Measurements from ENCODE around the gene UGT2B17. TPM values are rescaled to one million over a fixed set of nuclear protein-coding genes. Genes with fewer than 3 reads are reported as not detected.
"Not testable (repeated sequence)": the region's sequence is repeated elsewhere in the genome, so short reads cannot be mapped to it uniquely, and the experiment has no call there.

Gene UGT2B17
- polyA plus RNA-seq (2013, experiment 1 of 4): not detected
- polyA plus RNA-seq (2013, experiment 2 of 4): not detected
- polyA plus RNA-seq (2013, experiment 3 of 4): not detected
- not detected for polyA plus RNA-seq (2013, experiment 4 of 4)

DNA sequence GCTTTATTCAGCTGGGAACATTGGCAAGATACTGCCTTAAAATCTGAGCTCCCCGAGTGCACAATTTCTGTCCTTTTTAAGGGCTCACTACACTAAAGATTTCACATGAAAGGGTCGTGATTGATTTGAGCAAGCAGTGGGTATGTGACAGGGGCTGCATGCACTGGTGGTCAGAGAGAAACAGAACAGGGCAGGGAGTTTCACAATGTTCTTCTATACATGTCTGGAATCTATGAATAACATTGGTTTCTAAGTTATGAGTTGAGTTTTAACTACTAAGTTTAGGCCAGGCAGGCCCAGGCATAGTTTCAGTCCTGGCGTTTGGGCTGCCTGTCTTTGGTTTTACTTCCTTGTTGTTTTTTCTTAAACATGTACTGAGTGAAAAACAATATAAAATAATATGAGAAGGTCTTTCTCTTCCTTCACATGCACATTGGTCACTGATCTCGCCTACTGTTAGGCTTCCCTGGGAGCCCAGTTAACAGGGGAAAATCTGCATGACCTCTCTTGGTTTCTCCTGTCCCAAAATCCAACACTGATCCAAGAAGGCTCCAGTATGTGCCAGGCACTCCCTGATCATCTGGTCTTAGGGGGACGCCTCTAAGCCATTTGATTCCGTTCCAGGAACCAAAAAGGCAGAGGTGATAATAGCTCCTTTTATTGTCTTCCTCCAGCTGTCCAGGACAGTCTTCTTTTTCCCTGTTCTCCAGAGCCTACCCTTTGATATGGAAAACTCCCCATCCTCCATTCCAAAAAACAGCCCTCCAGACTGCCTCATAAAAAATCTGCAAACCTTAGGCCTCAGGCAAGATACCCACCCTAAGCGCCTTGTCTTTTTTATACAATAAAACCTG is at the start of gene UGT2B17:
Gene UGT2B17, minus strand, starts transcription at position 51 of the 854 bp plus-strand sequence. CDS start 7,838 bp downstream, outside the sequence.
- no peaks in the 10 kb centered on the region for H3K27me3 ChIP-seq (ENCODE audit: control insufficient read depth, insufficient read depth, low read length, poor library complexity, severe bottlenecking)
- H3K9me3 ChIP-seq (ENCODE audit: control insufficient read depth, low read length): no peaks in the 10 kb centered on the region
- H3K27ac ChIP-seq (ENCODE audit: insufficient read depth, low read depth, low read length, poor library complexity, severe bottlenecking): no peak within 1 kb of the TSS
- H3K4me1 ChIP-seq (ENCODE audit: control insufficient read depth, insufficient read depth, low read length): no peaks in the 10 kb centered on the region
- 74 to 80% methylated on average over 7 of the region's 7 CpGs for WGBS, 2 experiments
- no peaks in the 10 kb centered on the region for H3K36me3 ChIP-seq (ENCODE audit: control insufficient read depth, insufficient read depth, low read length)
- no peak within 1 kb of the TSS for H3K4me3 ChIP-seq (ENCODE audit: insufficient read depth, low read depth, low read length)

GRCh38 chr4:68622731-68623130 is 46.6 kb upstream of the UGT2B17 start:
- not testable (repeated sequence) for H3K27me3 ChIP-seq (ENCODE audit: control insufficient read depth, insufficient read depth, low read length, poor library complexity, severe bottlenecking); H3K9me3 ChIP-seq (ENCODE audit: control insufficient read depth, low read length); H3K4me3 ChIP-seq (ENCODE audit: insufficient read depth, low read depth, low read length); H3K36me3 ChIP-seq (ENCODE audit: control insufficient read depth, insufficient read depth, low read length); H3K4me1 ChIP-seq (ENCODE audit: control insufficient read depth, insufficient read depth, low read length); H3K27ac ChIP-seq (ENCODE audit: insufficient read depth, low read depth, low read length, poor library complexity, severe bottlenecking)
- WGBS, 2 experiments: 89 to 90% methylated on average over 2 of the region's 2 CpGs

GRCh38 chr4:68617003-68617698 is 41.0 kb upstream of the UGT2B17 start:
- Histone ChIP-seq H3K36me3 (ENCODE audit: control insufficient read depth, insufficient read depth, low read length) (no peaks in the 10 kb centered on the region), H3K4me1 (ENCODE audit: control insufficient read depth, insufficient read depth, low read length) (peaks cover 4% of the 10 kb centered on the region), H3K9me3 (ENCODE audit: control insufficient read depth, low read length) (no peaks in the 10 kb centered on the region), H3K4me3 (ENCODE audit: insufficient read depth, low read depth, low read length) (no peak overlapping the region), H3K27ac (ENCODE audit: insufficient read depth, low read depth, low read length, poor library complexity, severe bottlenecking) (no peak overlapping the region), H3K27me3 (ENCODE audit: control insufficient read depth, insufficient read depth, low read length, poor library complexity, severe bottlenecking) (no peaks in the 10 kb centered on the region)

GRCh38 chr4:68615699-68616422 is 39.7 kb upstream of the UGT2B17 start:
- Histone ChIP-seq H3K9me3 (ENCODE audit: control insufficient read depth, low read length) (no peaks in the 10 kb centered on the region), H3K4me3 (ENCODE audit: insufficient read depth, low read depth, low read length) (no peak overlapping the region), H3K36me3 (ENCODE audit: control insufficient read depth, insufficient read depth, low read length) (no peaks in the 10 kb centered on the region), H3K27ac (ENCODE audit: insufficient read depth, low read depth, low read length, poor library complexity, severe bottlenecking) (no peak overlapping the region), H3K27me3 (ENCODE audit: control insufficient read depth, insufficient read depth, low read length, poor library complexity, severe bottlenecking) (no peaks in the 10 kb centered on the region), H3K4me1 (ENCODE audit: control insufficient read depth, insufficient read depth, low read length) (peaks cover 4% of the 10 kb centered on the region)
- WGBS, 2 experiments: 92 to 98% methylated on average over 10 of the region's 11 CpGs

GRCh38 chr4:68613752-68614151 is 37.6 kb upstream of the UGT2B17 start:
- H3K4me1 ChIP-seq (ENCODE audit: control insufficient read depth, insufficient read depth, low read length): peaks cover 4% of the 10 kb centered on the region
- H3K9me3 ChIP-seq (ENCODE audit: control insufficient read depth, low read length): no peaks in the 10 kb centered on the region
- H3K27me3 ChIP-seq (ENCODE audit: control insufficient read depth, insufficient read depth, low read length, poor library complexity, severe bottlenecking): no peaks in the 10 kb centered on the region
- H3K27ac ChIP-seq (ENCODE audit: insufficient read depth, low read depth, low read length, poor library complexity, severe bottlenecking): no peak overlapping the region
- H3K36me3 ChIP-seq (ENCODE audit: control insufficient read depth, insufficient read depth, low read length): no peaks in the 10 kb centered on the region
- no peak overlapping the region for H3K4me3 ChIP-seq (ENCODE audit: insufficient read depth, low read depth, low read length)
- WGBS, 2 experiments: 100% methylated on average over 1 of the region's 1 CpG; no CpG with 5 or more reads in 1 of the 2 experiments

DNA sequence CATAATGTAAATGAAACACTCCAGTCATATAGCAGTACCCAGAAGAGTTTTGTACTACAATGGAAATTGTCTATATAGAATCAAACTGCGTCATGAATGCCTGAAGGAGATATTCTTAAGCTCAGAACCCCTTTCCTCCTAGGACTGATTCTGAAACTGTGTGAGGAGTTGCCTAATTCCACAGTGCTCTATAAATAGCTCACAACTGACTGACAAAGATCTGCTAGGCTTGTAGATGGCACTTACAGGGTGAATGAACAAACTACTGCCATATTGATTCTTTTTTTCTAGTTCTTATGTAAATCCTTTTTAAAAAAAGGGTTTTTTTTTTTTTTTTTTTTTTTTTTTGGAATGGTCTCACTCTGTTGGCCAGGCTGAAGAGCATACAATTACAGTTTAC is 30.1 kb upstream of the UGT2B17 start:
- no peaks in the 10 kb centered on the region for H3K36me3 ChIP-seq (ENCODE audit: control insufficient read depth, insufficient read depth, low read length)
- no peak overlapping the region for H3K4me3 ChIP-seq (ENCODE audit: insufficient read depth, low read depth, low read length)
- WGBS, 2 experiments: 100% methylated on average over 1 of the region's 1 CpG
- no peaks in the 10 kb centered on the region for H3K9me3 ChIP-seq (ENCODE audit: control insufficient read depth, low read length)
- no peak overlapping the region for H3K27ac ChIP-seq (ENCODE audit: insufficient read depth, low read depth, low read length, poor library complexity, severe bottlenecking)
- H3K27me3 ChIP-seq (ENCODE audit: control insufficient read depth, insufficient read depth, low read length, poor library complexity, severe bottlenecking): no peaks in the 10 kb centered on the region
- no peaks in the 10 kb centered on the region for H3K4me1 ChIP-seq (ENCODE audit: control insufficient read depth, insufficient read depth, low read length)

GRCh38 chr4:68599150-68599549 is 23.0 kb upstream of the UGT2B17 start:
- no peaks in the 10 kb centered on the region for H3K9me3 ChIP-seq (ENCODE audit: control insufficient read depth, low read length)
- H3K4me1 ChIP-seq (ENCODE audit: control insufficient read depth, insufficient read depth, low read length): no peaks in the 10 kb centered on the region
- H3K27ac ChIP-seq (ENCODE audit: insufficient read depth, low read depth, low read length, poor library complexity, severe bottlenecking): no peak overlapping the region
- no peaks in the 10 kb centered on the region for H3K36me3 ChIP-seq (ENCODE audit: control insufficient read depth, insufficient read depth, low read length)
- 93 to 100% methylated on average over 3 of the region's 3 CpGs for WGBS, 2 experiments
- no peak overlapping the region for H3K4me3 ChIP-seq (ENCODE audit: insufficient read depth, low read depth, low read length)
- H3K27me3 ChIP-seq (ENCODE audit: control insufficient read depth, insufficient read depth, low read length, poor library complexity, severe bottlenecking): no peaks in the 10 kb centered on the region

- Histone ChIP-seq H3K27ac (ENCODE audit: insufficient read depth, low read depth, low read length, poor library complexity, severe bottlenecking) (no peak overlapping the region), H3K36me3 (ENCODE audit: control insufficient read depth, insufficient read depth, low read length) (no peaks in the 10 kb centered on the region), H3K9me3 (ENCODE audit: control insufficient read depth, low read length) (no peaks in the 10 kb centered on the region), H3K27me3 (ENCODE audit: control insufficient read depth, insufficient read depth, low read length, poor library complexity, severe bottlenecking) (no peaks in the 10 kb centered on the region), H3K4me3 (ENCODE audit: insufficient read depth, low read depth, low read length) (no peak overlapping the region), H3K4me1 (ENCODE audit: control insufficient read depth, insufficient read depth, low read length) (no peaks in the 10 kb centered on the region)
- WGBS, 2 experiments: 95 to 96% methylated on average over 2 of the region's 2 CpGs
These were observed 21.4 kb upstream of the UGT2B17 start for GRCh38 chr4:68597482-68597881.

DNA sequence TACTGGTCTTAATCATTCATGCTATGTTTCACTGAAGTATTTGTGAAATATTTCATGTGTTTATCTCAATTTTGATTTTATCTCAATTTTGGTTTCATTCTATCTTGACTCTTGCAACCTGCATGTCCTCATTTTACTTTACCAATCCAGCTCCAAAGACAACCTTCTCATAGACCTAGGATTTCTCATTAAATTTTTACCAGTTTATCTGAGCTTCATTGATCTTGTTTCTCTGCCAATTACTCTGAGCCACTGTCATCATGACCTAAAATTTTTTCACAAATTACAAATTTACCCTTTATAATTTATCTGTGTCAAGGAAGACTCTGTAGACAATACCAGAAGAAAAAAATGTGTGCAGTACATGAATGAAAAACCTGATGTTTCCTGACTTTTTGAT is 18.6 kb upstream of the UGT2B17 start:
- H3K9me3 ChIP-seq (ENCODE audit: control insufficient read depth, low read length): no peaks in the 10 kb centered on the region
- H3K4me1 ChIP-seq (ENCODE audit: control insufficient read depth, insufficient read depth, low read length): no peaks in the 10 kb centered on the region
- H3K36me3 ChIP-seq (ENCODE audit: control insufficient read depth, insufficient read depth, low read length): no peaks in the 10 kb centered on the region
- no peak overlapping the region for H3K4me3 ChIP-seq (ENCODE audit: insufficient read depth, low read depth, low read length)
- H3K27me3 ChIP-seq (ENCODE audit: control insufficient read depth, insufficient read depth, low read length, poor library complexity, severe bottlenecking): no peaks in the 10 kb centered on the region
- H3K27ac ChIP-seq (ENCODE audit: insufficient read depth, low read depth, low read length, poor library complexity, severe bottlenecking): no peak overlapping the region

DNA sequence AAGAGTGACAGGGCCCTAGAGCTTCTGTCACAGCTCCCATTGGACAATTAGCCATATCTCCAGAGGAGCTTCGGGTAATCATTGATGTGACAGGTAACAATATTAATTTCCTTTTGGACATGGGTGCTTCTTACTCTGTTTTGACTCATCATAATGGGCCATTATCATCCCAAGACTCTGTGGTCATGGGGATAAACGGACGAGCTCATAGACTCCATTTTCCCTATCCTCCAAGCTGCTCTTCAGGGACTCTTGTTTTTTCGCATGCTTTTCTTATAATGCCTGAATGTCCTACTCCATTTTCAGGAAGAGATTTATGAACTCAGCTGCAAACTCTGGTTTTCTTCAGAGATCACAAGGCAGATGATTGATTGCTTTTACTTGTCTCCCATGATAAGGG is 17.0 kb upstream of the UGT2B17 start:
- no peak overlapping the region for H3K4me3 ChIP-seq (ENCODE audit: insufficient read depth, low read depth, low read length)
- H3K27ac ChIP-seq (ENCODE audit: insufficient read depth, low read depth, low read length, poor library complexity, severe bottlenecking): no peak overlapping the region
- WGBS, 2 experiments: 86 to 91% methylated on average over 4 of the region's 4 CpGs
- H3K36me3 ChIP-seq (ENCODE audit: control insufficient read depth, insufficient read depth, low read length): no peaks in the 10 kb centered on the region
- no peaks in the 10 kb centered on the region for H3K27me3 ChIP-seq (ENCODE audit: control insufficient read depth, insufficient read depth, low read length, poor library complexity, severe bottlenecking)
- no peaks in the 10 kb centered on the region for H3K9me3 ChIP-seq (ENCODE audit: control insufficient read depth, low read length)
- no peaks in the 10 kb centered on the region for H3K4me1 ChIP-seq (ENCODE audit: control insufficient read depth, insufficient read depth, low read length)

Measured in ectodermal cell (in vitro differentiated cells).